H9 (cell line): ENCODE results near the gene KIAA0513. TPM values are rescaled to one million over a fixed set of nuclear protein-coding genes. Genes with fewer than 3 reads are reported as not detected.

Source experiments
- DNase-seq: peaks from one replicate; pipeline ENCODE4 v3.0.0-alpha.2; 2017
- H2AFZ ChIP-seq: one replicate; pipeline ENCODE4 v1.6.1; 2013; ENCODE audit warnings: mild to moderate bottlenecking, low read length, control low read depth, moderate library complexity
- H2AK5ac ChIP-seq: 2 replicates; pipeline ENCODE4 v1.6.1; 2013; ENCODE audit warnings: low read length, control low read depth, mixed read lengths; ENCODE audit not compliant: insufficient read length
- H2BK120ac ChIP-seq: one replicate; pipeline ENCODE4 v1.6.1; 2013; ENCODE audit warnings: low read depth, mild to moderate bottlenecking, low read length, control low read depth, inconsistent platforms; ENCODE audit not compliant: poor library complexity, severe bottlenecking
- H2BK12ac ChIP-seq: 2 replicates; pipeline ENCODE4 v1.6.1; 2013; ENCODE audit warnings: low read length, control low read depth, mixed read lengths, low read depth; ENCODE audit not compliant: insufficient read length
- H2BK15ac ChIP-seq: 2 replicates; pipeline ENCODE4 v1.6.1; 2013; ENCODE audit warnings: low read depth, low read length, control low read depth
- H2BK20ac ChIP-seq: one replicate; pipeline ENCODE4 v1.6.1; 2013; ENCODE audit warnings: low read depth, mild to moderate bottlenecking, low read length, control low read depth, inconsistent platforms; ENCODE audit not compliant: poor library complexity, severe bottlenecking
- H2BK5ac ChIP-seq: 2 replicates; pipeline ENCODE4 v1.6.1; 2013; ENCODE audit warnings: low read length, control low read depth, mixed read lengths; ENCODE audit not compliant: insufficient read length
- H3K14ac ChIP-seq: 2 replicates; pipeline ENCODE4 v1.6.1; 2013; ENCODE audit warnings: low read length, control low read depth; ENCODE audit not compliant: insufficient read depth
- H3K18ac ChIP-seq: 2 replicates; pipeline ENCODE4 v1.6.1; 2013; ENCODE audit warnings: low read depth, mild to moderate bottlenecking, mixed read lengths, low read length, control low read depth; ENCODE audit not compliant: insufficient read length
- H3K23ac ChIP-seq: 2 replicates; pipeline ENCODE4 v1.6.1; 2013; ENCODE audit warnings: low read length, control low read depth, mixed read lengths, low read depth; ENCODE audit not compliant: insufficient read length
- H3K23me2 ChIP-seq: 2 replicates; pipeline ENCODE4 v1.6.1; 2013; ENCODE audit warnings: low read depth, mild to moderate bottlenecking, mixed read lengths, low read length, control low read depth; ENCODE audit not compliant: insufficient read length, poor library complexity, severe bottlenecking
- H3K27ac ChIP-seq: 2 replicates; pipeline ENCODE4 v1.5.1; 2013; ENCODE audit warnings: low read length, control low read depth, mixed read lengths, low read depth; ENCODE audit not compliant: insufficient read length
- H3K27me3 ChIP-seq: 2 replicates; pipeline ENCODE4 v1.6.1; 2013; ENCODE audit warnings: low read length, control low read depth, inconsistent platforms; ENCODE audit not compliant: insufficient read depth
- H3K4ac ChIP-seq: 2 replicates; pipeline ENCODE4 v1.6.1; 2013; ENCODE audit warnings: low read depth, mild to moderate bottlenecking, control low read depth, inconsistent platforms, low read length, moderate library complexity
- H3K4me1 ChIP-seq: 2 replicates; pipeline ENCODE4 v1.6.1; 2013; ENCODE audit warnings: low read length, control low read depth, inconsistent platforms; ENCODE audit not compliant: insufficient read depth
- H3K4me2 ChIP-seq: 2 replicates; pipeline ENCODE4 v1.6.1; 2013; ENCODE audit warnings: low read length, control low read depth, mixed read lengths; ENCODE audit not compliant: insufficient read length, insufficient read depth
- H3K56ac ChIP-seq: 2 replicates; pipeline ENCODE4 v1.6.1; 2013; ENCODE audit warnings: low read depth, mild to moderate bottlenecking, mixed read lengths, low read length, control low read depth; ENCODE audit not compliant: insufficient read length
- H3K79me1 ChIP-seq: 2 replicates; pipeline ENCODE4 v1.6.1; 2013; ENCODE audit warnings: low read depth, mild to moderate bottlenecking, moderate library complexity, low read length, control low read depth, inconsistent platforms; ENCODE audit not compliant: insufficient read depth, poor library complexity, severe bottlenecking
- H3K79me2 ChIP-seq: 2 replicates; pipeline ENCODE4 v1.6.1; 2013; ENCODE audit warnings: low read length, control low read depth, inconsistent platforms; ENCODE audit not compliant: insufficient read depth
- H3K9ac ChIP-seq: 2 replicates; pipeline ENCODE4 v1.6.1; 2013; ENCODE audit warnings: low read length, control low read depth, mixed read lengths; ENCODE audit not compliant: insufficient read length; ENCODE audit errors: extremely low read depth
- H3K9me3 ChIP-seq: one replicate; pipeline ENCODE4 v1.6.1; 2013; ENCODE audit warnings: low read depth, low read length, inconsistent platforms; ENCODE audit not compliant: control insufficient read depth
- H3T11ph ChIP-seq: one replicate; pipeline ENCODE4 v1.6.1; 2013; ENCODE audit warnings: mild to moderate bottlenecking, low read length, control low read depth, inconsistent platforms
- H4K20me1 ChIP-seq: one replicate; pipeline ENCODE4 v1.6.1; 2013; ENCODE audit not compliant: control insufficient read depth, insufficient read length, insufficient read depth
- H4K5ac ChIP-seq: 2 replicates; pipeline ENCODE4 v1.6.1; 2013; ENCODE audit warnings: low read depth, mild to moderate bottlenecking, mixed read lengths, low read length, control low read depth; ENCODE audit not compliant: insufficient read length
- H4K8ac ChIP-seq: replicated peaks from 2 replicates; pipeline ENCODE4 v1.6.1; 2013; ENCODE audit warnings: low read length, control low read depth, mixed read lengths, low read depth; ENCODE audit not compliant: insufficient read length
- H4K91ac ChIP-seq: 2 replicates; pipeline ENCODE4 v1.6.1; 2013; ENCODE audit warnings: low read depth, mild to moderate bottlenecking, moderate library complexity, mixed read lengths, low read length, control low read depth; ENCODE audit not compliant: insufficient read length
- H3K27ac Mint-ChIP-seq, 3 experiments: 2 replicates in 2 of 3; 3 replicates in 1 of 3; pipeline ENCODE4 v1.8.0; 2020 to 2021; ENCODE audit warnings: mixed read lengths in 3 of 3, mild to moderate bottlenecking in 1 of 3, moderate library complexity in 1 of 3
- H3K27me3 Mint-ChIP-seq: 2 replicates; pipeline ENCODE4 v1.8.0; 2021; ENCODE audit warnings: low read depth, mild to moderate bottlenecking, moderate library complexity, mixed read lengths
- H3K36me3 Mint-ChIP-seq, 3 experiments: 2 replicates in 2 of 3; 3 replicates in 1 of 3; pipeline ENCODE4 v1.8.0; 2020 to 2021; ENCODE audit warnings: low read depth in 3 of 3, mixed read lengths in 3 of 3; ENCODE audit not compliant: insufficient read depth in 1 of 3
- H3K4me1 Mint-ChIP-seq, 2 experiments: 2 replicates each; pipeline ENCODE4 v1.8.0; 2020; ENCODE audit warnings: mixed read lengths in 2 of 2
- H3K4me3 Mint-ChIP-seq, 2 experiments: 2 replicates in 1 of 2; 3 replicates in 1 of 2; pipeline ENCODE4 v1.8.0; 2020 to 2021; ENCODE audit warnings: mild to moderate bottlenecking in 2 of 2, mixed read lengths in 2 of 2, moderate library complexity in 1 of 2
- H3K9me3 Mint-ChIP-seq, 2 experiments: 2 replicates in 1 of 2; 3 replicates in 1 of 2; pipeline ENCODE4 v1.8.0; 2020; ENCODE audit warnings: mild to moderate bottlenecking in 2 of 2, mixed read lengths in 2 of 2, moderate library complexity in 1 of 2
- WGBS: extraction: QIAGEN DNeasy Blood & Tissue Kit; methylation state at CpG from one replicate; pipeline ENCODE4 v1.1.7; 2013; ENCODE audit warnings: missing lambda C conversion rate, low lambda C conversion rate, mixed read lengths; ENCODE audit not compliant: insufficient read length; ENCODE audit errors: extremely low coverage; 5-methylcytosine and 5-hydroxymethylcytosine counted together
- total RNA-seq: library from RNA; stranded (reverse); gene quantifications from 2 replicates; pipeline ENCODE4 v1.2.1, GENCODE V29; 2021
- TF ChIP-seq, protein P1 (sequence below): fragments of 200-600 bp; sonication (generic); conservative IDR thresholded peaks from 3 replicates; pipeline ENCODE4 v1.8.0; 2021; ENCODE audit warnings: antibody characterized with exemption, mild to moderate bottlenecking

KIAA0513 gene
- total RNA-seq, 1 experiment from 2014 or later: 4.7 TPM

DNA sequence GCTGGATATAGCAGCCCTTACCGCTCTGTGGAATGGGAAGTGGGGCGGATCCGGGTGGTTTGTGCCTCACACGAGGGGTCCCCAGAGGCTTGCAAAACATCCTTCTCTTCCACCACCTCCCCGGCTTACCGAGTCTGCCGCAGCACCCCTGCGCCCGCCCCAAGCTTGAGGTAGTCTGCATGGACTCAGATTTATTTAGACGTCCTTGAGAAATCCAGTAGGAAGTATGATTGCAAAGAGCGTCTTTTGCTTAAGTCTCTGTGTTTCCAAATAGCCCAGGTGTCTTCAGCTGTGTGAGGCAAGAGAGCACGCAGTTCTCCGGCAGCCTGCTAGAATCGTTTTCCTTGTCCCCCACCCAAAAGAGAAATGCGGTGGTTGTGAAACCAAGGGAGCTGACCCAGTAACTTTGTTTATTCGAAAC, 2.4 kb downstream of the KIAA0513 start:
- Mint-ChIP-seq H3K27ac (peak overlapping the region in 1 of 3 experiments; percentile 77; a peak in 1 of 7 replicates), H3K9me3 (no peaks in the 10 kb centered on the region), H3K27me3 (peaks cover 32% of the 10 kb centered on the region), H3K36me3 (no peaks in the 10 kb centered on the region), H3K4me1 (peaks cover 33 to 35% of the 10 kb centered on the region in 2 experiments), H3K4me3 (peak overlapping the region in 1 of 2 experiments; percentile 34; a peak in 1 of 5 replicates)
- Histone ChIP-seq H2AK5ac (no peak overlapping the region), H4K8ac (no peak overlapping the region), H3K4me2 (no peak overlapping the region), H4K5ac (no peak overlapping the region), H4K20me1 (no peaks in the 10 kb centered on the region), H3K23me2 (peaks cover 4% of the 10 kb centered on the region), H3T11ph (no peak overlapping the region), H4K91ac (no peak overlapping the region), H3K14ac (no peak overlapping the region), H3K27ac (no peak overlapping the region), H3K56ac (no peak overlapping the region), H3K9me3 (no peaks in the 10 kb centered on the region), H3K4ac (no peak overlapping the region), H2BK20ac (no peak overlapping the region), H2BK120ac (no peak overlapping the region), H3K79me2 (no peaks in the 10 kb centered on the region), H3K18ac (no peak overlapping the region), H2BK12ac (no peak overlapping the region), H2BK5ac (no peak overlapping the region), H3K79me1 (no peaks in the 10 kb centered on the region), H3K9ac (no peak overlapping the region), H3K4me1 (no peaks in the 10 kb centered on the region), H3K27me3 (no peaks in the 10 kb centered on the region; the same call in 1 of the 2 replicates), H2AFZ (no peak overlapping the region), H2BK15ac (no peak overlapping the region), H3K23ac (no peak overlapping the region)
- no CpG with 5 or more reads among the region's 16 CpGs for WGBS
- TF ChIP-seq, protein P1, sequence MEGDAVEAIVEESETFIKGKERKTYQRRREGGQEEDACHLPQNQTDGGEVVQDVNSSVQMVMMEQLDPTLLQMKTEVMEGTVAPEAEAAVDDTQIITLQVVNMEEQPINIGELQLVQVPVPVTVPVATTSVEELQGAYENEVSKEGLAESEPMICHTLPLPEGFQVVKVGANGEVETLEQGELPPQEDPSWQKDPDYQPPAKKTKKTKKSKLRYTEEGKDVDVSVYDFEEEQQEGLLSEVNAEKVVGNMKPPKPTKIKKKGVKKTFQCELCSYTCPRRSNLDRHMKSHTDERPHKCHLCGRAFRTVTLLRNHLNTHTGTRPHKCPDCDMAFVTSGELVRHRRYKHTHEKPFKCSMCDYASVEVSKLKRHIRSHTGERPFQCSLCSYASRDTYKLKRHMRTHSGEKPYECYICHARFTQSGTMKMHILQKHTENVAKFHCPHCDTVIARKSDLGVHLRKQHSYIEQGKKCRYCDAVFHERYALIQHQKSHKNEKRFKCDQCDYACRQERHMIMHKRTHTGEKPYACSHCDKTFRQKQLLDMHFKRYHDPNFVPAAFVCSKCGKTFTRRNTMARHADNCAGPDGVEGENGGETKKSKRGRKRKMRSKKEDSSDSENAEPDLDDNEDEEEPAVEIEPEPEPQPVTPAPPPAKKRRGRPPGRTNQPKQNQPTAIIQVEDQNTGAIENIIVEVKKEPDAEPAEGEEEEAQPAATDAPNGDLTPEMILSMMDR: no peak
- DNase-seq: no peak
